Measurements from ENCODE around the gene ANKFY1.

DNA sequence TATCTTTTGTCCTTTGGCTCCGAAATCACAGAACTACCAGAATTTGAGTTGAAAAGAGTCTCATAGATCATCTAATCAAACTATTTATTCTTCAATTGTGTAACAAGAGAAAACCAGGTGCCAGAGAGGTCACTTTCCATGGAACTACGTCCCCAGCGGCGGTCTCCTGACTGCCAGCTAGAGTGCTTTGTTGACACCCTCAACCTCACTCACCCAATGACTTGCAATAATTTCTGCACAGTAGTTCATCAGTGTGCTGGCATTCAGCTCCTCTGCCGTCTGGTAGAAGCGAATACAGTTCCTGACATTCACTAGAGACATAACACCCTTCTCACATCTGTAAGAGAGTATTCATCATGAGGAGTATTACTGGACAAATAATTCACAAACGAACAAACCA lies 54.2 kb downstream of the ANKFY1 start:
- TF ChIP-seq, protein P1, sequence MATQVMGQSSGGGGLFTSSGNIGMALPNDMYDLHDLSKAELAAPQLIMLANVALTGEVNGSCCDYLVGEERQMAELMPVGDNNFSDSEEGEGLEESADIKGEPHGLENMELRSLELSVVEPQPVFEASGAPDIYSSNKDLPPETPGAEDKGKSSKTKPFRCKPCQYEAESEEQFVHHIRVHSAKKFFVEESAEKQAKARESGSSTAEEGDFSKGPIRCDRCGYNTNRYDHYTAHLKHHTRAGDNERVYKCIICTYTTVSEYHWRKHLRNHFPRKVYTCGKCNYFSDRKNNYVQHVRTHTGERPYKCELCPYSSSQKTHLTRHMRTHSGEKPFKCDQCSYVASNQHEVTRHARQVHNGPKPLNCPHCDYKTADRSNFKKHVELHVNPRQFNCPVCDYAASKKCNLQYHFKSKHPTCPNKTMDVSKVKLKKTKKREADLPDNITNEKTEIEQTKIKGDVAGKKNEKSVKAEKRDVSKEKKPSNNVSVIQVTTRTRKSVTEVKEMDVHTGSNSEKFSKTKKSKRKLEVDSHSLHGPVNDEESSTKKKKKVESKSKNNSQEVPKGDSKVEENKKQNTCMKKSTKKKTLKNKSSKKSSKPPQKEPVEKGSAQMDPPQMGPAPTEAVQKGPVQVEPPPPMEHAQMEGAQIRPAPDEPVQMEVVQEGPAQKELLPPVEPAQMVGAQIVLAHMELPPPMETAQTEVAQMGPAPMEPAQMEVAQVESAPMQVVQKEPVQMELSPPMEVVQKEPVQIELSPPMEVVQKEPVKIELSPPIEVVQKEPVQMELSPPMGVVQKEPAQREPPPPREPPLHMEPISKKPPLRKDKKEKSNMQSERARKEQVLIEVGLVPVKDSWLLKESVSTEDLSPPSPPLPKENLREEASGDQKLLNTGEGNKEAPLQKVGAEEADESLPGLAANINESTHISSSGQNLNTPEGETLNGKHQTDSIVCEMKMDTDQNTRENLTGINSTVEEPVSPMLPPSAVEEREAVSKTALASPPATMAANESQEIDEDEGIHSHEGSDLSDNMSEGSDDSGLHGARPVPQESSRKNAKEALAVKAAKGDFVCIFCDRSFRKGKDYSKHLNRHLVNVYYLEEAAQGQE (IDR thresholded peaks at IDR 0.05; ENCODE audit: insufficient read depth in 1 of 2, low read depth in 2 of 2, low read length in 1 of 2) = no peak
- TF ChIP-seq, protein P2, sequence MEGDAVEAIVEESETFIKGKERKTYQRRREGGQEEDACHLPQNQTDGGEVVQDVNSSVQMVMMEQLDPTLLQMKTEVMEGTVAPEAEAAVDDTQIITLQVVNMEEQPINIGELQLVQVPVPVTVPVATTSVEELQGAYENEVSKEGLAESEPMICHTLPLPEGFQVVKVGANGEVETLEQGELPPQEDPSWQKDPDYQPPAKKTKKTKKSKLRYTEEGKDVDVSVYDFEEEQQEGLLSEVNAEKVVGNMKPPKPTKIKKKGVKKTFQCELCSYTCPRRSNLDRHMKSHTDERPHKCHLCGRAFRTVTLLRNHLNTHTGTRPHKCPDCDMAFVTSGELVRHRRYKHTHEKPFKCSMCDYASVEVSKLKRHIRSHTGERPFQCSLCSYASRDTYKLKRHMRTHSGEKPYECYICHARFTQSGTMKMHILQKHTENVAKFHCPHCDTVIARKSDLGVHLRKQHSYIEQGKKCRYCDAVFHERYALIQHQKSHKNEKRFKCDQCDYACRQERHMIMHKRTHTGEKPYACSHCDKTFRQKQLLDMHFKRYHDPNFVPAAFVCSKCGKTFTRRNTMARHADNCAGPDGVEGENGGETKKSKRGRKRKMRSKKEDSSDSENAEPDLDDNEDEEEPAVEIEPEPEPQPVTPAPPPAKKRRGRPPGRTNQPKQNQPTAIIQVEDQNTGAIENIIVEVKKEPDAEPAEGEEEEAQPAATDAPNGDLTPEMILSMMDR (IDR thresholded peaks at IDR 0.05) = no peak
- TF ChIP-seq POLR2AphosphoS5 (IDR thresholded peaks at IDR 0.05; ENCODE audit: low read depth, low read length) (no peak), SIN3A (IDR thresholded peaks at IDR 0.05; ENCODE audit: borderline replicate concordance, insufficient read depth, low read depth, low read length) (no peak)

All from Panc1 (cell line).